Muscle layer of colon (tissue), 2 donors: ENCODE measurements around the gene GNA14.
A peak's percentile ranks its signal among the peaks of the same experiment; 100 is the strongest.
"Not testable (repeated sequence)": the region's sequence is repeated elsewhere in the genome, so short reads cannot be mapped to it uniquely, and the experiment has no call there.

Experiments used
- H3K27ac ChIP-seq: one replicate; pipeline ENCODE4 v1.7.0; 2013; ENCODE audit warnings: low read depth, mild to moderate bottlenecking, low read length, moderate library complexity
- H3K27me3 ChIP-seq, 2 donors: one replicate each; pipeline ENCODE4 v1.7.0; 2013; ENCODE audit warnings: low read length in 2 of 2, mild to moderate bottlenecking in 2 of 2; ENCODE audit not compliant: insufficient read depth in 2 of 2, control insufficient read depth in 1 of 2
- H3K36me3 ChIP-seq: one replicate; pipeline ENCODE4 v1.7.0; 2013; ENCODE audit warnings: mild to moderate bottlenecking, low read length; ENCODE audit not compliant: insufficient read depth
- H3K4me1 ChIP-seq: one replicate; pipeline ENCODE4 v1.7.0; 2013; ENCODE audit warnings: mild to moderate bottlenecking, low read length; ENCODE audit not compliant: insufficient read depth
- H3K4me3 ChIP-seq, 2 donors: one replicate each; pipeline ENCODE4 v1.7.0; 2013; ENCODE audit warnings: low read length in 2 of 2, low read depth in 1 of 2, mild to moderate bottlenecking in 1 of 2, moderate library complexity in 1 of 2
- H3K9ac ChIP-seq: one replicate; pipeline ENCODE4 v1.7.0; 2013; ENCODE audit warnings: low read length
- H3K9me3 ChIP-seq: one replicate; pipeline ENCODE4 v1.7.0; 2013; ENCODE audit warnings: mild to moderate bottlenecking, low read length
- donor health status: abdominal sarcoma.
- donor health status: Adenocarcinoma of cecum.

Gene GNA14

GRCh38 chr9:77456829-77457437, 191.2 kb downstream of the GNA14 start:
- H3K4me1 ChIP-seq, result peaks cover 10% of the 10 kb centered on the region
- no peak overlapping the region for H3K27ac ChIP-seq
- no peak overlapping the region for H3K4me3 ChIP-seq
- no peak overlapping the region for H3K9ac ChIP-seq
- H3K27me3 ChIP-seq, result no peaks in the 10 kb centered on the region
- H3K36me3 ChIP-seq, result no peaks in the 10 kb centered on the region
- H3K9me3 ChIP-seq, result no peaks in the 10 kb centered on the region

- no peaks in the 10 kb centered on the region for H3K27me3 ChIP-seq
- H3K9me3 ChIP-seq, result no peaks in the 10 kb centered on the region
- H3K36me3 ChIP-seq, result no peaks in the 10 kb centered on the region
- no peak overlapping the region for H3K27ac ChIP-seq
- H3K4me1 ChIP-seq, result peaks cover 10% of the 10 kb centered on the region
- no peak overlapping the region for H3K4me3 ChIP-seq
- no peak overlapping the region for H3K9ac ChIP-seq
Observed at GRCh38 chr9:77455312-77455927, 192.7 kb downstream of the GNA14 start.

- Histone ChIP-seq H3K36me3 (no peaks in the 10 kb centered on the region), H3K9ac (no peak overlapping the region), H3K9me3 (no peaks in the 10 kb centered on the region), H3K27me3 (no peaks in the 10 kb centered on the region), H3K4me1 (peaks cover 10% of the 10 kb centered on the region), H3K27ac (no peak overlapping the region), H3K4me3 (no peak overlapping the region)
Observed at GRCh38 chr9:77454663-77455062, 193.5 kb downstream of the GNA14 start.

GRCh38 chr9:77453825-77454647, 194.1 kb downstream of the GNA14 start:
- Histone ChIP-seq H3K4me1 (peaks cover 10% of the 10 kb centered on the region), H3K27ac (no peak overlapping the region), H3K9ac (no peak overlapping the region), H3K9me3 (no peaks in the 10 kb centered on the region), H3K36me3 (no peaks in the 10 kb centered on the region), H3K4me3 (peak overlapping the region in 1 of 2 donors; percentile 29), H3K27me3 (no peaks in the 10 kb centered on the region)

GRCh38 chr9:77451507-77451906, 196.6 kb downstream of the GNA14 start:
- no peaks in the 10 kb centered on the region for H3K36me3 ChIP-seq
- H3K4me1 ChIP-seq, result peaks cover 4% of the 10 kb centered on the region
- H3K4me3 ChIP-seq, result no peak overlapping the region
- H3K9ac ChIP-seq, result no peak overlapping the region
- no peak overlapping the region for H3K27ac ChIP-seq
- H3K27me3 ChIP-seq, result no peaks in the 10 kb centered on the region
- H3K9me3 ChIP-seq, result no peaks in the 10 kb centered on the region

GRCh38 chr9:77450085-77450475, 198.0 kb downstream of the GNA14 start:
- Histone ChIP-seq H3K36me3 (no peaks in the 10 kb centered on the region), H3K4me1 (peaks cover 4% of the 10 kb centered on the region), H3K9ac (no peak overlapping the region), H3K9me3 (no peaks in the 10 kb centered on the region), H3K4me3 (no peak overlapping the region), H3K27ac (no peak overlapping the region), H3K27me3 (no peaks in the 10 kb centered on the region)

GRCh38 chr9:77449240-77450084, 198.7 kb downstream of the GNA14 start:
- Histone ChIP-seq H3K9ac (no peak overlapping the region), H3K27me3 (no peaks in the 10 kb centered on the region), H3K4me3 (no peak overlapping the region), H3K36me3 (no peaks in the 10 kb centered on the region), H3K9me3 (no peaks in the 10 kb centered on the region), H3K27ac (no peak overlapping the region), H3K4me1 (peaks cover 3% of the 10 kb centered on the region)

GRCh38 chr9:77447646-77448045, 200.5 kb downstream of the GNA14 start:
- H3K9ac ChIP-seq, result no peak overlapping the region
- H3K27me3 ChIP-seq, result no peaks in the 10 kb centered on the region
- no peaks in the 10 kb centered on the region for H3K4me1 ChIP-seq
- no peaks in the 10 kb centered on the region for H3K9me3 ChIP-seq
- H3K27ac ChIP-seq, result no peak overlapping the region
- no peak overlapping the region for H3K4me3 ChIP-seq
- no peaks in the 10 kb centered on the region for H3K36me3 ChIP-seq

- no peaks in the 10 kb centered on the region for H3K4me1 ChIP-seq
- no peak overlapping the region for H3K9ac ChIP-seq
- H3K4me3 ChIP-seq, result no peak overlapping the region
- no peak overlapping the region for H3K27ac ChIP-seq
- no peaks in the 10 kb centered on the region for H3K36me3 ChIP-seq
- no peaks in the 10 kb centered on the region for H3K9me3 ChIP-seq
- H3K27me3 ChIP-seq, result no peaks in the 10 kb centered on the region
Observed at GRCh38 chr9:77442436-77442835, 205.7 kb downstream of the GNA14 start.

- H3K4me1 ChIP-seq, H3K9ac ChIP-seq, H3K9me3 ChIP-seq, H3K27me3 ChIP-seq, H3K36me3 ChIP-seq, H3K4me3 ChIP-seq, H3K27ac ChIP-seq: not testable (repeated sequence)
Observed at GRCh38 chr9:77441124-77441523, 207.0 kb downstream of the GNA14 start.

- Histone ChIP-seq H3K27me3 (no peaks in the 10 kb centered on the region), H3K4me3 (no peak overlapping the region), H3K27ac (no peak overlapping the region), H3K9me3 (no peaks in the 10 kb centered on the region), H3K36me3 (no peaks in the 10 kb centered on the region), H3K4me1 (no peaks in the 10 kb centered on the region), H3K9ac (no peak overlapping the region)
Observed at GRCh38 chr9:77440057-77440456, 208.1 kb downstream of the GNA14 start.
